Muscle of arm (tissue), 12 donors: ENCODE measurements around the gene VAV1. TPM values are rescaled to one million over a fixed set of nuclear protein-coding genes. Genes with fewer than 3 reads are reported as not detected.
"Not testable (repeated sequence)": the region's sequence is repeated elsewhere in the genome, so short reads cannot be mapped to it uniquely, and the experiment has no call there.

ENCODE experiments used
- DNase-seq: peaks from one replicate; pipeline ENCODE4 v3.0.0-alpha.2; 2013
- polyA plus RNA-seq, 12 donors: library from polyadenylated mRNA; unstranded; fragments of 120-200 nt; gene quantifications; one replicate each; pipeline ENCODE4 v1.2.1, GENCODE V29; 2013; ENCODE audit not compliant: insufficient read length in 12 of 12

VAV1 gene
- polyA plus RNA-seq, 12 donors: 1.1 to 5.1 (median 2.0) TPM; not detected in 2

DNA sequence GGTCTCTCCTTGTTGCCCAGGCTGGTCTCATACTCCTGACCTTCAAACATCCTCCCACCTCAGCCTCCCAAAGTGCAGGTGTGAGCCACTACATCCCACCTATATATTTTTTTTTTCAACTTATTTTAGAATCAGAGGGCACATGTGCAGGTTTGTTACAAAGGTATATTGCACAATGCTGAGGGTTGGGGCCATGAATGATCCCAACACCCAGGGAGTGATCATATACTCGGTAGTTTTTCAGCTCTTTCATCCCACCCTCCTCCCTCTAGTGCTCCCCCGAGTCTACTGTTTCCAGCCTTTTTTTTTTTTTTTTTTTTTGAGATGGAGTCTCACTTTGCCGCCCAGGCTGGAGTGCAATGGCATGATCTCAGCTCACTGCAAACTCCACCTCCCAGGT is 76.5 kb downstream of the VAV1 start:
- DNase-seq: no peak

DNA sequence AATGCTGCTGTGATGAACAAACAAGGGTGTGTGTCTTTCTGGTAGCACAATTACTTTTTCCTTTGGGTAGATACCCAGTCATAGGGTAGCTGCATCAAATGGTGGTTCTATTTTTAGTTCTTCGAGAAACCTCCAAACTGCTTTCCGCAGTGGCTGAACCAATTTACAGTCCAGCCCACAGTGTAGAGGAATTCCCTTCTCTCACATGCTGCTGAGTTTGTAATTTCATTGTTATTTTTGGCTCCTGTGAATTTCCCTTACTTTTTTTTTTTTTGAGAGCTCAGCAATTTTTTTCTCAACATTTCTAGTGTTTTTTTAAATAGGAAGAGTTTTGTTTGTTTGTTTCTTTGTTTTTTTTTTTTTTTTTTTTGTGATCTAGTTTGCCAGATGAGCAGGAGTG is 77.4 kb downstream of the VAV1 start:
- DNase-seq: no peak

GRCh38 chr19:6851359-6851758 is 78.9 kb downstream of the VAV1 start:
- no peak for DNase-seq

DNA sequence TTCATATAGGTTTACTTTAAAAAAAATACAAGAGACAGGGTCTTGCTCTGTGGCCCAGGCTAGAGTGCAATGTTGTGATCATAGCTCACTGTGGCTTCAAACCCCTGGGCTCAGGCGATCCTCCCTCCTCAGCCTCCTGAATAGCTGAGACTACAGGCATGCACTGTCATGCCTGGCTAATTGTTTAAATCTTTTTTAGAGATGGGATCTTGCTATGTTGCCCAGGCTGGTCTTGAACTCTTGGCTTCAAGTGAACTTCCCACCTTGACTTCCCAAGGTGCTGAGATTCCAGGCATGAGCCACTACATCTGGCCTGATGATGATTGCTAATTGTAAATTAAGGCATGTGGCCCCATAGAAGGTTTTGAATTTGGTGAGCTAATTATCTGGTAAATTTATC is 79.5 kb downstream of the VAV1 start:
- DNase-seq: no peak

DNA sequence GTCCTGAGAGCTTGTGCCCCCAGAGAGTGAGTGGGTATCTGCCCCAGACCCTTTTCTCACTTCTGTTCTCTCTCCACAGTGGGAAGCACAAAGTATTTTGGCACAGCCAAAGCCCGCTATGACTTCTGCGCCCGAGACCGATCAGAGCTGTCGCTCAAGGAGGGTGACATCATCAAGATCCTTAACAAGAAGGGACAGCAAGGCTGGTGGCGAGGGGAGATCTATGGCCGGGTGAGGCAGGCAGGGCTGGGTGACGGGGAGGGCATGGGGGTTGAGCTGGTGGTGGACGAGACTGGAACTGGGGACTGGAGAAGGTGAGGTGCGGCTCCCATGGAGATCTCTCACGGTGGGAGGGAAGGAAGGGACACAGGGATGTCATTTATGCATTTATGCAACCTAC is 81.4 kb downstream of the VAV1 start:
- DNase-seq: no peak

DNA sequence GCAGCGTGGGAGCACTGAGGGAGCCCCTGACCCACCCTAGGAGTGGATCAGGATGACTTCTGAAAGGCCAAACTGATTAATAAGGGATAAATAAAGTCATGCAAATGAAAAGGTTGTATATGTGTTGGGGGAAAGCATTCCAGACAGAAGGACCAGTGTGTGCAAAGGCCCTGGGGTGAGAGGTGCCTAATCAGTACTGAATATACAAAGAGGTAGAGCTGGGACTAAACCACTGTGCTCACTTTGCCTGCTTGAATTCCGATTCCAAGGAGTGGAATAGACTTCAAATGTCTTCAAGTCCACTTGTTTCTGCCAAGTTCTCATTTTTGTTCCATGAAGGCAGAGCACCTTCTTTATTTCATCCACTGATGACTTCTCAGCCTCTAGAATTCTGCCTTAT is 82.2 kb downstream of the VAV1 start:
- no peak for DNase-seq

GRCh38 chr19:6856749-6857372 is 84.4 kb downstream of the VAV1 start:
- DNase-seq: no peak

- DNase-seq: no peak
Observed at GRCh38 chr19:6861683-6862286, 89.3 kb downstream of the VAV1 start.

DNA sequence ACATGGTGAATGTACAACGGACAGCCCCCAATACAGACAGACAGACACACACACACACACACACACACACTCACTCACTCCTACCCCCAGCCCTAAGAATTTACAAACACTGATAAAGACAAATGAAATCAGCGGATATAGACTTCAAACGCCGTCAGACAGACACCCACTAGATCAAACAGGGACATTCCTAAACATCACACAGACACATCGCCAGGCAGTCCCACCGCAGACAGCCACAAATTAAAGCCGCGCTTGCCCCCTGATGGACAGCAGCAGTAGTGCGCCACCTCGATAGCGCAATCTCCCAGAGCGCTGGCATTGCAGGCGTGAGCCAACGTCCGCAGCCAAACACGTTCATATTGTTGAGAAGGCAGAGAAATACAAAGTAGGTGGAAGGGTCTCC is 90.2 kb downstream of the VAV1 start:
- peak; percentile 67 for DNase-seq

- DNase-seq: no peak
Observed at GRCh38 chr19:6864325-6864940, 91.9 kb downstream of the VAV1 start.

- DNase-seq: no peak
Observed at GRCh38 chr19:6865849-6866248, 93.3 kb downstream of the VAV1 start.

- DNase-seq: no peak
Observed at GRCh38 chr19:6866741-6867151, 94.2 kb downstream of the VAV1 start.

GRCh38 chr19:6868351-6868750 is 95.8 kb downstream of the VAV1 start:
- no peak for DNase-seq

DNA sequence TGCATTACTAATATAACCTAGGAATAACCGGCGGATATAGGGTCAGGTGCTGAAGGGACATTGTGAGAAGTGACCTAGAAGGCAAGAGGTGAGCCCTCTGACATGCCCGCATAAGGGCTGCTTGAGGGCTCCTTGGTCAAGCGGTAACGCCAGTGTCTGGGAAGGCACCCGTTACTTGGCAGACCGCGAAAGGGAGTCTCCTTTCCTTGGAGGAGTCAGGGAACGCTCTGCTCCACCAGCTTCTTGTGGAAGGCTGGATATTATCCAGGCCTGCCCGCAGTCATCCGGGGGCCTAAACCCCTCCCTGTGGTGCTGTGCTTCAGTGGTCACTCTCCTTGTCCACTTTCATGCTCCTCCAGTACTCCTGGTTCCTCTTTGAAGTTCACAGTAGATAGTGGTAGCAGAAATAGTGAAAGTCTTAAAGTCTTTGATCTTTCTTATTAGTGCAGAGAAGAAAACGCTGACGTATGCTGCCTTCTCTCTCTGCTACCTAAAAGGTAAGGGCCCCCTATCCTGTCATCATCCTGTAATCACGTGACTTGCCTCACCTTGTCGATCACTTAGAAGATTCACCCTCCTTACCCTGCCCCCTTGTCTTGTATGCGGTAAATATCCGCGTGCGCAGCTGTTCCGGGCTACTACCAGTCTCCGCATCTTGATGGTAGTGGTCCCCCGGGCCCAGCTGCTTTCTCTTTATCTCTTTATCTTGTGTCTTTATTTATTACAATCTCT is 96.8 kb downstream of the VAV1 start:
- DNase-seq: not testable (repeated sequence)

- DNase-seq: no peak
Observed at GRCh38 chr19:6873708-6874431, 101.4 kb downstream of the VAV1 start.

GRCh38 chr19:6875218-6875617 is 102.7 kb downstream of the VAV1 start:
- DNase-seq: no peak

GRCh38 chr19:6876748-6877147 is 104.2 kb downstream of the VAV1 start:
- DNase-seq: no peak

GRCh38 chr19:6877766-6878165 is 105.3 kb downstream of the VAV1 start:
- DNase-seq: no peak

DNA sequence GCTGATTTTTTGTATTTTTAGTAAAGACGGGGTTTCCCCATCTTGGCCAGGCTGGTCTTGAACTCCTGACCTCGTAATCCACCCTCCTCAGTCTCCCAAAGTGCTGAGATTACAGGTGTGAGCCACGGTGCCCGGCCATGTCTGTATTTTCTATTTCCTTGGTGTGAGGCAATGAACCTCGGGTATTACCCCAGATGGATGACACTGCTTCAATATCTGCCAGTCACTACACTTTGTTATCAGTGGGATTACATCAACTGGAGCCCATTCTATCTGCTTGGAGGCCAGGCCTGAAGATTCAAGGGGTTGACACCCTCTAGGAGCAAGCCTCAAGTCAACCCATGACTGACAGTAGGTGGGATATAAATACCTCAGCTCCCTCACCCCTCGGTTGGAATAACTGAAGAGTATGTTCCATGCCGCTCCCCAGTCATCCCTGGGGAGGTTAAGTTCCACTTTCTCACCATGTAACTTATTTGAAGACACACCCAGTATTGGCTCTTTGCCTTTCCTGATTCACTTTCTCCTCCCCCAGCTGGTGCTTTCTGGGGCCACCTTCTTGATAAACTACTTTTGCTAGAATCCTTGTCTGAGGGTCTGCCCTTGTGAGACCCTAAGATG is 113.9 kb downstream of the VAV1 start:
- DNase-seq: no peak

DNA sequence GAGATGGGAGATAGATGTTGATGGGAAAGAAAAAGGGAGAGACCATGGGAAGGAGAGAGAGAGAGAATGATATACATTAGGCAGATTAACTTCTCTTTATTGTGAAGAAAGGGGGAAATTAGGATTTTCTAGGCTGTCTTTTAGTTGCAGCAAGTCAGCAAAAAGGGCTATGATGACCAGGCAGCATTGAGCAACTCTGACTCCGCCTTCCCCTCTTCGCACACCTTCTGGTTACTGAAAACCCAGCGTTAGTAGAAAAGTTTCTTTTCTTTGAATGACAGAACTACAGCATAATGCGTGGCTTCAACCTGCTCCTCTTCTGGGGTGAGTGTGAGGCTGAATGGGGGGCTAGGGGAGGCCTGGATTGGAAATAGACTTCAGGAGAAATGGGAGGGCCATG is 114.8 kb downstream of the VAV1 start, which contains the start of gene ADGRE1:
Gene ADGRE1 (plus strand): TSS at position 264 of the 400 bp plus-strand sequence. CDS start 30 bp downstream, at position 294.
- no peak for DNase-seq

- DNase-seq: no peak
Observed at GRCh38 chr19:6888967-6889366, 116.5 kb downstream of the VAV1 start.
